GM19025 (cell line): ENCODE results near the gene PCSK1.

Experiments used
- ATAC-seq: cut with Tn5 transposase; IDR thresholded peaks from one replicate; pipeline ENCODE4 v1.9.1; 2021; ENCODE audit warnings: mild to moderate bottlenecking, low read depth, moderate library complexity; ENCODE audit not compliant: unreplicated experiment

Gene PCSK1

DNA sequence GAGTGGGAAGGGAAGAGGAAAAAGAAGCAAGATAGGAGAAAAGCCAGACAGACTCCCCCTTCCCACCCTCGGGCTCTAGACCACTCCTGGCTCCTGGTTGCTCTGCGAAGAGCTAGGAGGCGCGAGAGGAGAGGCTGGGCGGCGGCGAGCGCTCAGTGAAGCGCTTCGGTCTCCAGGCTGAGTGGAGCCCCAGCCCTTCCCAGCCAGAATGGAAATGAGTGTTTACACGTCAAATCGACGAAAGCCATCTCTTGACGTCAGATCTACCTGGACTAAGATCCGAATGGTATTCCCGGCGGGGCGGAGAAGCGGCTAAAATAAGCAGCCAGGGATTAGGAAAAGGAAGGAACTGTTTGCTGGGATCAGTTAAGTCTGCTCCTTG is at the start of gene PCSK1:
TSS of gene PCSK1 (minus strand) at position 183 of the 382 bp plus-strand sequence. CDS start 206 bp downstream, outside the sequence.
- no peak for ATAC-seq

GRCh38 chr5:96481867-96482266 is 48.8 kb upstream of the PCSK1 start:
- ATAC-seq, result no peak

DNA sequence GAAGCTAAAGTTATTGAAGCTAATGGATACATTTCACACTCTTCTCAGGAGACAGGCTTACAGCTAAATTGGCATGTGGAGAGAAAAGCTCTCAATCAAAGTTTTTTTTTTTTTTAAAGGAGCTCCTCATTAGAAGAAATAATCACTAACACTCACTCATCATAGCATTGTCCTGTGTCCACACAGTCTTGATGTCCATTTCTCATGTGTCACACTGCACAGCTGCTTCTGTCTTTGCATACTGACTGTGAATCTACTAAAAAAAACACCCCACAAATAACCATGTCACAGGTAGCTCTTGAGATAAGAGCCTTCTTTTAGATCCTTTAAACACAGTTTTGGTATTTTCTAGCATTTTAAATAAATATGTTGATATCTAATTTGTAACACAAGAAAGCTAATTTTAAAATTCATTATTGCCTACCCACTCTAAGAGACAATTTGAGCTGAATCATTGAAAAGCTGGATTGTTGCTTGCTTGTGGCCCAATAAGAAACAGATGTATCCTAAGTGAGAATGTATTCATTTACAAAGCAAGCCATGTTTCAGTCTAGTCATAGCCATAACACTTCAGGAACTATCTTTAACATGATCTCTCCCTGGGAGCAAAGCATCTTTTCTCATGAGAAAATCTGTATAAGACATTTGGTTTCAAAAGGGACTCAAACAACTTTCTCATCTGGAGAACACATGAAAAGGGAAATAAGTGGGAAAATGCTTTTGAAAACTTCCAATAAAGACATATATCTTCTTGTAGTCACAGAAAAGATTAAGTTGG is 48.1 kb upstream of the PCSK1 start:
- ATAC-seq, result no peak

GRCh38 chr5:96478983-96479382 is 45.9 kb upstream of the PCSK1 start:
- ATAC-seq, result no peak

- no peak for ATAC-seq
Measured at GRCh38 chr5:96476654-96477053, 43.6 kb upstream of the PCSK1 start.

DNA sequence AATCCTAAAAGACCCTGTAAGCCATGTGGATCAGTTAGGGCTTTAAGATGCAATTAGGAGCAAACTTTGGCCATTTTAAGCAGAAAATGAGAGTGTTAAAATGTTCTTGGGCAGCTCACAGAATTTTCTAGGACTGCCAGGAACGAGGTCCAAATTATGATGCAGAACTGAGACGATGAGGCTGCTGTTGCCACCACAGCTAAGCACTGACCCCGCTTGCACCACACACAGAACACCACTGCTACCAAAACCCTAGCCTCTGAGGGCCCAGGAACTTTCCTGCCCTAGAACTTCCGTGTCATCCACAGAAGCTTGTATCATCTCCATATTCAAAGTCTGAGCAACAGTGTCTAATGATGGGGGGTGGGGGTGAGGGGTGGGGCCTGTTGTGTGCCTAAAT is 41.0 kb upstream of the PCSK1 start:
- no peak for ATAC-seq

DNA sequence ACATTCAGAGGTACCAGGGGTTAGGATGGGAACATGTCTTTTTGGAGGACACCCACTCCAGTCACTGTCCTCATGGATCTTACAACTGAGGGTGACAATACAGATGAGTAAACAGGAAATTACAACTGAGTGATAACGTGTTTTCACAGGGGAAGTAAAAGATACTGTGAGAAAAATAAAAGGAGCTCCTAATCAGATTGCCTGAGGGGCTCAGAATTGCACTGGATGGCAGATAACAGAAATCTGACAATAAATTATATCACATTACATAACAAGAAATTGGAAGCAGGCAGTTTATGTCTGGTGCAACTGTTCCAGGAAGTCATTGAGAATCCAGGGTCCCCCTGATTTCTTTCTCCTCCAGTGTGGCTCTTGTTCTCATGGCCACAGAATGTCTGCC is 40.1 kb upstream of the PCSK1 start:
- ATAC-seq, result no peak

- ATAC-seq, result no peak
Measured at GRCh38 chr5:96470785-96471184, 37.7 kb upstream of the PCSK1 start.

DNA sequence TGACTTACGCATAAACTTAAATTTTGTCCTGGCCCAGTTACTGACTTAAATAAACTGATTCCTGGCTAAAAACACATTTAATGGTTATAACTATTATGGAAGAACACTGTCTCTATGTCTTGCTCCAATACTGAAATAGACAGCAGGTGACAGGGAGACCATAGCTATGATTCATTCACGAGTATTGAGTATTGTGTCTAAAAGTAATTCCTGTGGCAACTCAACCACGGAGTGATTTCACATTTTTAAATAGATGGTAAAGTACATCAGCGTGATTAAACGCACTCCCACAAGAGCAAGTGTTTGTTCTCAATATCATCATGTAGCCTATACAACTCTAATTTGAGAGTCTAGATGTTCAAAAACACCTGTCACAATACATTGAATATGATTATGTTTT is 35.9 kb upstream of the PCSK1 start:
- no peak for ATAC-seq

DNA sequence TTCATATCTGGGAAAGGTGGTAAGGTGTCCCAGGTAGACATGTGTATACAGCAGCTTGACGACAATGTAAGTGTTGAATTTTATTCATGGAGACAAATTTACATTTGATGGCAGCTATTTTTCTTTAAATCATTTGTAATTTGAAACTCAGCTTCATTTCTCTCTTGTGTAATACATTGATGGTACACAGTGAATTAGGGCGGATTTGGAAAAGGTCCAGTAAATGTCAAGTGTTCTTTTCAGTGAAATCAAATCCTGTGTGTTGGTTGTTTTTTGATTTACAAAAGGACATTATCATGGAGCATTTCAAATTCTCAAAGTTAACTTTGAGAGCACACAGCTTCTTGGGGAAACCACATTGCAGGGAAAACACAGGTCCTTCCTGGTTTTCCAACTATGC is 30.0 kb upstream of the PCSK1 start:
- ATAC-seq, result no peak

DNA sequence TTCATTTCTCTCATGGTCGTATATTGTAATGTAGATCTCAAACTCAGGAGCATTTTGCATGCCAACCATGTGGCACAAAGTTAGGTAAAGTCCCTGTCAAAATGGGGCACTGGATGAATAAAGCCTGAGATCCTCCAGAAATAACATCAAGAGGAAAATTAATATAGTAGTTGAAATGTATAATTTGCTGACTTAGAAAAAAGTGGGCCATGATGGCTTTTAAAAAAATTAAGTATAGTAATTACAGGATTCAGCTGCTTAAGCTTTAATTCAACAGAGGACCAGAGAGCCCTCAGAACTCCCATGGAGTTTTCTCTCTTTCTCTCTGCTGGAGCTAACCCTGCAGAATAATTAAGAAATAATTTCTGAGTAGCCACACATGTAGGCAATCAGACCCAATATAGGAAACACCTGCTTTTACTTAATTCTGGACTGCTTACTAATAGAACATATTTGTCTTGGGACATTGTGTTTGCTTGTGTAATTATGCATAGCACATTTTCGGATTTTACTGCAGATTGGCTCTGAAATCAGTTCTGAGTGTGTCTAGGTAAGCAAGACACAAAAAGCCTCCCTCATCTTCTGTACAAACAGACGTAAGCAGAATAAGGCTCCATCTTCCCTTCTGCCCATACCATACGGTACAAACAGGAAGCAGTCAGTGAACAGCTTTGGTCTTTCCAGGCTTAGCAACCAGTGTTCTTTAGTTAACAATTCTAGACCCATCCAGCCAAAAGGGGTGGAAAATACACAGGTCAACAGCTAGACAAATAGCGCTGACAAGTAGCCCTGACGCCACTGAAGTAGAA is 26.5 kb upstream of the PCSK1 start:
- no peak for ATAC-seq

DNA sequence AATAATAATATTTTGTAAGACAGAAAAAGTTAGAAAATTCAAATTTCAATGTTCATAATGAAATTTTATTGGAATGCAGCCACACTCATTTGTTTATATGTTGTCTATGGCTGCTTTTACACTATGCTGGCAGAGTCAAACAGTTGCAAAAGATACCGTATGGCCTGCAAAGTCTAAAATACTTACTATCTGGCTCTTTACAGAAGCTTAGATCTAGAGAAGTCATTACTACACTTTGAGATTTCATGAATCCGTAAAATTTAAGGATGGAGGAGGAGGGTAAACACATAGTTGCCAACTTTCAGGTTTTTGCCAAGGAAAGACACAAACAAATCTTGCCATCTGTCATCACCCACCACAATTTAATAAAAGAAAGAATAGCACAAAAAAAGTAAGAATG is 25.1 kb upstream of the PCSK1 start:
- no peak for ATAC-seq

DNA sequence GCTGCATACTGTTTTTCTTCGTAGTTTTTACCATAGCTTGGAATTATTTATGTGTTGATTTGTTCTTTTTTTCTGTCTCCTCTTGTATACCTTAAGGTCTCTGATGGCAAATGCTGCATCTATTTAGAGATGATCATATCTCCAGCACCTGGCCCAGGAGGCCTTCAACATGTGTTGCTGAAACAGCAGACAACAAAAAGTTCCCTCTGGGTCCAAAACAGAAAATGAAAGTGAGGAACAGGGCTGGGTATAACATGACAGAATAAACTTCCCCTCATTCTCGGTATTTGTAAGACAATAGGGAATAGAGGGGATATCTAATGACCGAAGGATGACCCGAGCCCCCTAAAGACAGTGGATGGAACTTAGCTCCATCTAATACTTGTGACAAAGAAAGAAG is 22.7 kb upstream of the PCSK1 start:
- ATAC-seq, result no peak

- no peak for ATAC-seq
Measured at GRCh38 chr5:96453394-96453793, 20.3 kb upstream of the PCSK1 start.

DNA sequence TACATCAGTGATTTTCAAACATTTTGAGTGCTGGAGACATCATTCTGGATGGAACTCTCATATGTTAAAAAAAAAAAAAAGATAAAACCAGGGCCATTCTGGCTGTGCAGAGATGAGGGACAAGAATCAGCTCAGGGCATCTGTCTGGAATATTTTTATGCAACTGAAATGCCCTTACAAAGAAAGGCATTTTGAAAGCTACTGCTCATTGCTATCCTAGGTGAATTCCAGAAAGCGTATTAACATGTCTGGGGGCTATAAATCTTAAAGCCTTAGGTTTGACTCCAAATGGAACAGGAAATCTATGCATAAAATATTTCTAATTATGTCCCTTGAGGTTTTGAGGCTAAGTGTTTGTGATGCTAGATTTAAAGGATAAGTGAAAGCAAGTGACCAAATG is 14.9 kb upstream of the PCSK1 start:
- ATAC-seq, result no peak

DNA sequence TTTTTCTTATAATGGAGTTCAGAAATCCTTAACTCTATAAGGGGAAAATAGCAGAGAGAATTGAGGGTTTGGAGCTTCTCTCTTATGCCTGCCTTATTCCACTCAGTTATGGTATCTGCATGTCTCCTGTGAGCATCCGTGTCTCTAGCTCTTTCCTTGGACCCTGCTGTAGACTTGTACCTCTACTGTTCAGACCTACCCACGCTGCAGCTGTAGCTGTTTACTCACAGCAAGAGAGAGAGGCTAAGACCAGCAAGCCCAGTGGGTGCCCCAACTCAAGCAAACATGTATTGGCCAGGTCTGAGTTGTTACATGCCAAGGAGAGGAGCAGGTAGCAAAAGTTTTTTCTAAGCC is 7.1 kb upstream of the PCSK1 start:
- peak; percentile 18 for ATAC-seq

DNA sequence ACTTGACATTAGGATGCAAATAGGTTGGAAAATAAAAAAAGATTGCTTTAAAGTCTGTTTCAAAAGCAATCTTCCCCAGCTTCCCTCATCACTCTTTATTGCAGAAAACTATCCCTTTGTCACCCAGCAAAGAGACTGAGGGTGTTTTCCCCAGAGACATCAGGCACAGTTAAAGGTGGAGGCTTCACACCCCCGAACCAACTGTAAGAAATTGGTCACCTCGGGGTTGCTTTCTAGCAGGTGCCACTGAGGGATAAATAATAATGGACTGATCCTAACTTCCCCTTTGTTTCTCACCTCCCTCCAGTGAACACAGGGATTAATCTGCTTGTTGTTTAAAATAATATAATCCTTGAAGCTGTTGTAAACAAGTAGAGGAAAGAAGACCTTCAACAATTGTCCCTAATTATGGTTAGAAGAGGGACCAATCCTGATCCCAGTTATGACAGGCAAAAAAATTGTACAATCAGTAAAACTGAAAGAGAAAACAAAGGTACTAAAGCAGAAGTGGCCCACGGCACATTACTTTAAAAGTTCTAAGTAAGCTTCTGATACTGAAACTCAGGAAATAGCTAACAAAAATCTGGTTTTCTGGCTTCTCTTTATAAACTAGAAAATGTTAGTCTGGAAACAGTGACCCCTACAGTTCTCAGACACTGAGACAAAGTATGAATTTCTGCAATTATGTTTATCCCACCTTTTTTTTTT is 6.6 kb upstream of the PCSK1 start:
- peak; percentile 89 for ATAC-seq

DNA sequence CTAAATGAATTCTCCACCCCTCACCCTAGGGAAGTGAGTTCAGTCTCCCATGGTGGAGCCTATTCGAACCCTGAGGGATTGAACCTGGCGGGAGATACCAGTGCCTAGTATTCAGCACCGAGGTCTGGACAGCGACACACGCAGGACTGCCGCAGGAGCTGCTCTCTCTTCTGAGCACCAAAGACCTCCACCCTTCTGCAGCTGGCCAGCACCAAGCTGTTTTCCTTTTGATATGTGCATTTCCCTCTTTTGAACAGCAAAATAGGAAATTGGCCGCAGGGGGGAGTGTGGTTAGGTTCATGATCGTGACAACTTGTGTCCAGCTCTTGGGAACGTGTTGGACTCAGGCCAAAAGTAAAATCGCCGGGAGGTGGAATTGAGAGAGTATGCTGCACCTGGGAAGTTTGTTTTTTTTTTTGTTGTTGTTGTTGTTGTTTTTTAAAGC is 1.2 kb upstream of the PCSK1 start:
- no peak for ATAC-seq

DNA sequence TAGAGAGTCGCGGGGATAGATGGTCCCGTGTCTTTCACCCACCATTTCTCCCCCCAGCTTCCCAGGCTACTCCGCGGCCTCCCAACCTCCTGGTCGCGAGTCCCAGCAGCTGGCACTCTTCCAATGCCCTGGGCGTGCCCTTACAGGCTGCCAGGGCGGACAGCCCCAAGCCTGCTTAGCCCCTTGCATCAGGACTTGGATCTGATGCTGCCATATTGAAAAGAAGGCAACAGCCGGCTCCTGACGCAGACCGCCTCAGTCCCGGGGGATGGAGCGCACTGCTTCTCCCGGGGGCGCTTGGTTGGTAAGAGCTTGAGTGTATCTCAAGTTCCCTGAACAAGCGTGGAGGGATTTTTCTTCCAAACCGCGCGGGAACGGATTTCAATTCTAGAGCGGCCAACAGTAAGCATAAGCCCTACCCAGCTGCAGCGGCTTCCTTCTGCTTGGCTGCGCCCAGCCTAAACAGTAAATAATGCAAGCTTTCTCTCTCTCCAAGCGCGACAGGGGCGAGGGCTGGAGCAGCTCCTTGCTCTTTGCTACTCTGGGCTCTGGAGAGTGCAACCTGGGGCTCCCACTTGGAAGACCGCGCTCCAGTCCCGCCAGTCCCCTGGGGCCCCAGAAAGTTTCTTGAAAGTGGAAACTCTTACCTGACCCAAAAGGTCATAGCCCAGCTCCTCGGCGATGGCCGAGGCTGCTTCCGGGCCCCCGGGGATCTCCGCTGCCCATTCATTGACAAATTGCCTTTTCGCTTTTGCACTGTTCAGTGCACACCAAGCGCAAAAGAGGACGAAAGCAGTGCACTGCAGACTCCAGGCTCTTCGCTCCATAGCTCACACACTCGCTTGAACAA is 607 bp downstream of the PCSK1 start:
- no peak for ATAC-seq

- no peak for ATAC-seq
Measured at GRCh38 chr5:96431376-96432187, 1.5 kb downstream of the PCSK1 start.
